Neural progenitor cell (in vitro differentiated cells): Measurements from ENCODE around the gene GOLGA8A. TPM values are rescaled to one million over a fixed set of nuclear protein-coding genes. Genes with fewer than 3 reads are reported as not detected.

Experiments used
- DNase-seq: peaks from one replicate; pipeline ENCODE4 v3.0.0-alpha.2; 2016; ENCODE audit warnings: low spot score
- H2AFZ ChIP-seq: fragments of 200-600 bp; sonication (generic); replicated peaks from 2 replicates; pipeline ENCODE4 v1.6.1; 2016; ENCODE audit warnings: antibody characterized with exemption
- H3F3A ChIP-seq: fragments of 200-600 bp; sonication (generic); 2 replicates; pipeline ENCODE4 v1.6.1; 2016; ENCODE audit warnings: antibody characterized with exemption, low read depth
- H3K27ac ChIP-seq: fragments of 200-600 bp; sonication (generic); 2 replicates; pipeline ENCODE4 v1.5.1; 2016; ENCODE audit warnings: mild to moderate bottlenecking
- H3K27me3 ChIP-seq: fragments of 200-600 bp; sonication (generic); 2 replicates; pipeline ENCODE4 v1.6.1; 2016; ENCODE audit warnings: mild to moderate bottlenecking, moderate library complexity
- H3K36me3 ChIP-seq: fragments of 200-600 bp; sonication (generic); 2 replicates; pipeline ENCODE4 v1.5.1; 2016
- H3K4me1 ChIP-seq: fragments of 200-600 bp; sonication (generic); 2 replicates; pipeline ENCODE4 v1.6.1; 2016; ENCODE audit warnings: mixed run types
- H3K4me2 ChIP-seq: fragments of 200-600 bp; sonication (generic); 2 replicates; pipeline ENCODE4 v1.6.1; 2016
- H3K4me3 ChIP-seq: fragments of 200-600 bp; sonication (generic); 2 replicates; pipeline ENCODE4 v1.5.1; 2016
- H3K79me2 ChIP-seq: fragments of 200-600 bp; sonication (generic); 2 replicates; pipeline ENCODE4 v1.6.1; 2016; ENCODE audit warnings: low read depth
- H3K9ac ChIP-seq: fragments of 200-600 bp; sonication (generic); 2 replicates; pipeline ENCODE4 v1.6.1; 2016
- H3K9me3 ChIP-seq: fragments of 200-600 bp; sonication (generic); 2 replicates; pipeline ENCODE4 v1.5.1; 2016; ENCODE audit warnings: low read depth
- H4K20me1 ChIP-seq: fragments of 200-600 bp; sonication (generic); 2 replicates; pipeline ENCODE4 v1.6.1; 2016; ENCODE audit warnings: low read depth
- H3K27ac Mint-ChIP-seq: 3 replicates; pipeline ENCODE4 v1.8.0; 2021; ENCODE audit warnings: mixed read lengths
- H3K27me3 Mint-ChIP-seq: 2 replicates; pipeline ENCODE4 v1.8.0; 2022; ENCODE audit warnings: low read depth, mild to moderate bottlenecking, inconsistent platforms, moderate library complexity, mixed read lengths; ENCODE audit not compliant: insufficient read depth
- H3K36me3 Mint-ChIP-seq: 3 replicates; pipeline ENCODE4 v1.8.0; 2021; ENCODE audit warnings: mixed read lengths
- H3K4me1 Mint-ChIP-seq: 3 replicates; pipeline ENCODE4 v1.8.0; 2021; ENCODE audit warnings: mixed read lengths
- H3K4me3 Mint-ChIP-seq: 3 replicates; pipeline ENCODE4 v1.8.0; 2021; ENCODE audit warnings: mild to moderate bottlenecking, moderate library complexity, mixed read lengths
- H3K9me3 Mint-ChIP-seq: 3 replicates; pipeline ENCODE4 v1.8.0; 2020; ENCODE audit warnings: mixed read lengths
- EZH2 ChIP-seq: fragments of 200-600 bp; sonication (generic); IDR thresholded peaks from 2 replicates; pipeline ENCODE4 v1.6.1; 2017; ENCODE audit warnings: antibody characterized with exemption, mild to moderate bottlenecking, moderate library complexity
- EZH2phosphoT487 ChIP-seq: fragments of 200-600 bp; sonication (generic); IDR thresholded peaks from 2 replicates; pipeline ENCODE4 v1.6.1; 2017; ENCODE audit warnings: antibody characterized with exemption
- total RNA-seq: library from RNA; depleted of rRNA; stranded (reverse); fragments of >200 nt; gene quantifications from 2 replicates; pipeline ENCODE4 v1.2.3, GENCODE V29; 2015; ENCODE audit warnings: low replicate concordance
- TF ChIP-seq, protein P1 (sequence below): fragments of 200-600 bp; sonication (generic); IDR thresholded peaks from 2 replicates; pipeline ENCODE4 v1.5.1; 2017; ENCODE audit warnings: antibody characterized with exemption, mild to moderate bottlenecking

Gene GOLGA8A
- total RNA-seq, 1 donor from 2014 or later = 97.4 TPM

- H3K4me1 Mint-ChIP-seq = no peaks in the 10 kb centered on the region
- H3K9me3 Mint-ChIP-seq = no peaks in the 10 kb centered on the region
- no peak for DNase-seq
- Histone ChIP-seq H3F3A (peaks cover 3% of the 10 kb centered on the region), H3K9me3 (no peaks in the 10 kb centered on the region), H3K27me3 (peaks cover 88% of the 10 kb centered on the region), H3K27ac (no peak overlapping the region), H3K4me1 (no peaks in the 10 kb centered on the region), H3K9ac (no peak overlapping the region), H3K79me2 (no peaks in the 10 kb centered on the region), H4K20me1 (no peaks in the 10 kb centered on the region), H2AFZ (no peak overlapping the region), H3K36me3 (no peaks in the 10 kb centered on the region), H3K4me2 (no peak overlapping the region), H3K4me3 (no peak overlapping the region)
- H3K27ac Mint-ChIP-seq = no peak overlapping the region
- H3K36me3 Mint-ChIP-seq = no peaks in the 10 kb centered on the region
- H3K27me3 Mint-ChIP-seq = no peaks in the 10 kb centered on the region
- no peak for TF ChIP-seq EZH2phosphoT487
- no peak for TF ChIP-seq EZH2
- TF ChIP-seq, protein P1, sequence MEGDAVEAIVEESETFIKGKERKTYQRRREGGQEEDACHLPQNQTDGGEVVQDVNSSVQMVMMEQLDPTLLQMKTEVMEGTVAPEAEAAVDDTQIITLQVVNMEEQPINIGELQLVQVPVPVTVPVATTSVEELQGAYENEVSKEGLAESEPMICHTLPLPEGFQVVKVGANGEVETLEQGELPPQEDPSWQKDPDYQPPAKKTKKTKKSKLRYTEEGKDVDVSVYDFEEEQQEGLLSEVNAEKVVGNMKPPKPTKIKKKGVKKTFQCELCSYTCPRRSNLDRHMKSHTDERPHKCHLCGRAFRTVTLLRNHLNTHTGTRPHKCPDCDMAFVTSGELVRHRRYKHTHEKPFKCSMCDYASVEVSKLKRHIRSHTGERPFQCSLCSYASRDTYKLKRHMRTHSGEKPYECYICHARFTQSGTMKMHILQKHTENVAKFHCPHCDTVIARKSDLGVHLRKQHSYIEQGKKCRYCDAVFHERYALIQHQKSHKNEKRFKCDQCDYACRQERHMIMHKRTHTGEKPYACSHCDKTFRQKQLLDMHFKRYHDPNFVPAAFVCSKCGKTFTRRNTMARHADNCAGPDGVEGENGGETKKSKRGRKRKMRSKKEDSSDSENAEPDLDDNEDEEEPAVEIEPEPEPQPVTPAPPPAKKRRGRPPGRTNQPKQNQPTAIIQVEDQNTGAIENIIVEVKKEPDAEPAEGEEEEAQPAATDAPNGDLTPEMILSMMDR = no peak
- no peak overlapping the region for H3K4me3 Mint-ChIP-seq
Measured at GRCh38 chr15:34442891-34443290, 5.3 kb upstream of the GOLGA8A start.

GRCh38 chr15:34439878-34440277 lies 2.3 kb upstream of the GOLGA8A start:
- Histone ChIP-seq H3K36me3 (no peaks in the 10 kb centered on the region), H3K27me3 (peaks cover 80% of the 10 kb centered on the region), H3K9ac (no peak overlapping the region), H3F3A (peaks cover 6% of the 10 kb centered on the region), H3K79me2 (peaks cover 11% of the 10 kb centered on the region), H3K9me3 (no peaks in the 10 kb centered on the region), H3K27ac (no peak overlapping the region), H3K4me1 (no peaks in the 10 kb centered on the region), H3K4me2 (no peak overlapping the region), H2AFZ (no peak overlapping the region), H4K20me1 (peaks cover 11% of the 10 kb centered on the region), H3K4me3 (no peak overlapping the region)
- Mint-ChIP-seq H3K9me3 (no peaks in the 10 kb centered on the region), H3K4me3 (no peak overlapping the region), H3K27me3 (no peaks in the 10 kb centered on the region), H3K36me3 (peaks cover 7% of the 10 kb centered on the region), H3K4me1 (peaks cover 13% of the 10 kb centered on the region), H3K27ac (no peak overlapping the region)
- TF ChIP-seq EZH2 (no peak), EZH2phosphoT487 (no peak)
- TF ChIP-seq, protein P1 = no peak
- DNase-seq = no peak

DNA sequence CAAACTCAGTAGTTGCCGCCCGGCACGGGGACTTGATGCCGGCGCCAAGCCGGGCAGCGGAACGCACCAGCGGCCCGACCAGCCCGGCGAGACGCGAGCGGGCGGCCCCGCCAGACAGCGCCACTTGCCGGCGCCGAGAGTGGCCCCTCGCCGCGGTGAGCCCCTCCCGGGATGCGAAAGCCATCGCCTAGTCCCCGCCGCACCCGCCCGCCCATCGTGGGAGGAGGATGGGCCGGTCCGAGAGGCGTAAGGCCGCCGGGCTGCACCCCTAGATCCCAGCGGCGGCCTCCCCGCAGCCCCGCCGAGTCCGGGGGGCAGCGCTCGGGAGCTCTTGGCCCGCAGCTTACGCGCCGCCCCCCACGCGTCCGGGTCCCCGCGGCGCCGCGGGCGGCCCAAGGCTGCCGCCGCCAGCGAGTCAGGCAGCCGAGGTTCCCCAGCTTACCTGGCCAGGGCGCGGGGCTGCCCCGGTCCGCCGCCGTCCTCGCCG lies 609 bp downstream of the GOLGA8A start:
- no peaks in the 10 kb centered on the region for H3K27me3 Mint-ChIP-seq
- H4K20me1 ChIP-seq = peaks cover 11% of the 10 kb centered on the region
- H3K9ac ChIP-seq = peak overlapping the region; percentile 68
- no peaks in the 10 kb centered on the region for H3K36me3 ChIP-seq
- TF ChIP-seq, protein P1 = peak; percentile 31
- TF ChIP-seq EZH2 (peak; percentile 61), EZH2phosphoT487 (no peak)
- H3K4me3 Mint-ChIP-seq = peak overlapping the region; percentile 88
- no peak overlapping the region for H3K27ac ChIP-seq
- peaks cover 13% of the 10 kb centered on the region for H3K4me1 Mint-ChIP-seq
- peaks cover 6% of the 10 kb centered on the region for H3F3A ChIP-seq
- H3K27ac Mint-ChIP-seq = no peak overlapping the region
- no peaks in the 10 kb centered on the region for H3K9me3 ChIP-seq
- no peaks in the 10 kb centered on the region for H3K4me1 ChIP-seq
- H3K79me2 ChIP-seq = peaks cover 11% of the 10 kb centered on the region
- H3K4me2 ChIP-seq = peak overlapping the region; percentile 99
- H3K27me3 ChIP-seq = peaks cover 55% of the 10 kb centered on the region
- peaks cover 22% of the 10 kb centered on the region for H3K36me3 Mint-ChIP-seq
- peak; percentile 82 for DNase-seq
- H3K4me3 ChIP-seq = peak overlapping the region; percentile 86
- no peaks in the 10 kb centered on the region for H3K9me3 Mint-ChIP-seq
- peak overlapping the region; percentile 42 for H2AFZ ChIP-seq
